Gastrocnemius medialis (tissue), 4 donors: ENCODE results near the gene MAD1L1. TPM values are rescaled to one million over a fixed set of nuclear protein-coding genes. Genes with fewer than 3 reads are reported as not detected.

Experiments
- ATAC-seq, 2 donors: fragments of 150-250 bp; one replicate each; pipeline ENCODE4 v1.9.1; 2016
- DNase-seq, 2 donors: peaks; one replicate each; pipeline ENCODE4 v3.0.0-alpha.2; 2019
- H3K27ac ChIP-seq, 4 donors: fragments of 200-600 bp; sonication (generic); 1 replicate in 1 of 4; 2 replicates in 3 of 4; pipeline ENCODE4 v1.5.1; 2016 to 2018; ENCODE audit warnings: mild to moderate bottlenecking in 2 of 4, moderate library complexity in 1 of 4
- H3K27me3 ChIP-seq, 3 donors: fragments of 200-600 bp; sonication (generic) in 2 of 3; 1 replicate in 1 of 3; 2 replicates in 2 of 3; pipeline versions ENCODE4 v1.5.1 to v1.6.0; 2016 to 2019; ENCODE audit warnings: mild to moderate bottlenecking in 1 of 3, moderate library complexity in 1 of 3
- H3K36me3 ChIP-seq, 2 donors: fragments of 200-600 bp; sonication (generic) in 1 of 2; one replicate each; pipeline ENCODE4 v1.5.1; 2017 to 2018
- H3K4me1 ChIP-seq, 2 donors: fragments of 200-600 bp; sonication (generic) in 1 of 2; one replicate each; pipeline ENCODE4 v1.5.1; 2016 to 2017; ENCODE audit warnings: mild to moderate bottlenecking in 2 of 2
- H3K4me3 ChIP-seq, 4 donors: fragments of 200-600 bp; sonication (generic) in 3 of 4; 1 replicate in 1 of 4; 2 replicates in 3 of 4; pipeline ENCODE4 v1.5.1; 2016 to 2019; ENCODE audit warnings: mild to moderate bottlenecking in 2 of 4
- H3K9me3 ChIP-seq, 3 donors: fragments of 200-600 bp; sonication (generic) in 2 of 3; 1 replicate in 1 of 3; 2 replicates in 2 of 3; pipeline ENCODE4 v1.5.1; 2016 to 2019
- POLR2A ChIP-seq, 2 donors: fragments of 450-650 bp; IDR thresholded peaks; one replicate each; pipeline ENCODE4 v1.6.1; 2017; ENCODE audit warnings: antibody characterized with exemption in 2 of 2, mild to moderate bottlenecking in 2 of 2, moderate library complexity in 2 of 2
- in situ Hi-C, 4 donors: fragments of 200-750 bp; cut with MboI; loops; one replicate each; pipeline versions ENCODE4 v1.15.0 to v1.8.0; 2017; ENCODE audit warnings: low sequenced_read_pairs in 4 of 4
- intact Hi-C: fragments of 100-400 bp; cut with DNase I; formaldehyde crosslinking; loops from one replicate; pipeline ENCODE4 v1.15.1; 2023; ENCODE audit warnings: low total_unique reads
- total RNA-seq, 4 donors: library from RNA; depleted of rRNA; stranded (reverse); fragments of >200 nt; gene quantifications; one replicate each; pipeline versions ENCODE4 v1.1.0 to v1.2.3, GENCODE V29; 2016
- TF ChIP-seq, protein P1 (sequence below), 5 experiments: fragments of 450-650 bp in 3 of 5; fragments of 200-600 bp in 2 of 5; sonication (generic) in 2 of 5; IDR thresholded peaks in 4 of 5; conservative IDR thresholded peaks in 1 of 5; 1 replicate in 4 of 5; 2 replicates in 1 of 5; pipeline ENCODE4 v1.5.1; 2016 to 2019; ENCODE audit warnings: antibody characterized with exemption in 5 of 5, mild to moderate bottlenecking in 3 of 5, moderate library complexity in 3 of 5

Gene MAD1L1
- total RNA-seq, 4 donors from 2014 or later: 19.7 to 32.4 (median 22.7) TPM

DNA sequence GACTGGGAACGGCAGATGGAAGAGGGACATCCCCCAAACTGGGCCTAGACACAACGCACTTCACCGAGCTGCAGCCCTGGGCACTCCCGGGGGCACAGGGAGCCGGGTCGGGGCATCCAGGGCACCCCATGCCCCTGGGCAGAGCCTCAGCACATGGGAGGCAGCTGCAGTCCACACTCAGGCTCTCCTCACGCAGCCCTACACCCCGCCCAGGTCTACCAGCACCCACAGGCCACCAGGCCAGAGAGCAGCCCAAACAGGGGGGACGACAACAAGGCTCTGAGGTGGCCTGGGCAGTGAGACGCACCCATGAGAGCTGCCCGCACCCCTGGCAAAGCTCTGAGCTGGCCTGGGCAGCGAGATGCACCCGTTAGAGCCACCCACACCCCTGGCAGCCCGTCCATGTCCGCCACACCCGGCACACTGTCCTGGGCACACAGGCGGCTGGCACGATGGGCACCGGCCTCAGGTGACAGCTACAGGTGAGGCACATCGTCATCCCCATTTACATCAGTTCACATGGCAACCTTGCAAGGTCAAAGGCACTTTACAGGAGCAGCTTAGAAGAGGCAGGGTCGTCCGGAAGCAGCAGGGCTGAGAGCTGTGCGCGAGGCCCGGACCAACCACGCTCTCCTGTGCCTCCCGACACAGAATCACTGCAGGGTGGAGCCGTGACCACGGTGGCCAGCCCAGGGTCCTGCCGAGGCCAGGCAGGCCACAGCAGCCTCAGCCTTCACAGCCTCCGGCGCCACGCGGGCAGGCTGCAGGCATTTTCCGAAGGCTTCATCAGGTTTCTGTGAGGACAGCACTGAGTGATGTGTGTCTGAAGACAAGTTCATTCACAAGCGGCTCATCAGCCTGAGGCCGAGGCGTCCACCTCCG, 228.6 kb downstream of the MAD1L1 start:
- Histone ChIP-seq H3K4me3 (no peak overlapping the region), H3K4me1 (peaks cover 0 to 10% of the 10 kb centered on the region in 2 donors), H3K9me3 (no peaks in the 10 kb centered on the region), H3K27me3 (no peaks in the 10 kb centered on the region), H3K36me3 (no peaks in the 10 kb centered on the region), H3K27ac (no peak overlapping the region)
- intact Hi-C loops: no loop called here
- TF ChIP-seq, protein P1, sequence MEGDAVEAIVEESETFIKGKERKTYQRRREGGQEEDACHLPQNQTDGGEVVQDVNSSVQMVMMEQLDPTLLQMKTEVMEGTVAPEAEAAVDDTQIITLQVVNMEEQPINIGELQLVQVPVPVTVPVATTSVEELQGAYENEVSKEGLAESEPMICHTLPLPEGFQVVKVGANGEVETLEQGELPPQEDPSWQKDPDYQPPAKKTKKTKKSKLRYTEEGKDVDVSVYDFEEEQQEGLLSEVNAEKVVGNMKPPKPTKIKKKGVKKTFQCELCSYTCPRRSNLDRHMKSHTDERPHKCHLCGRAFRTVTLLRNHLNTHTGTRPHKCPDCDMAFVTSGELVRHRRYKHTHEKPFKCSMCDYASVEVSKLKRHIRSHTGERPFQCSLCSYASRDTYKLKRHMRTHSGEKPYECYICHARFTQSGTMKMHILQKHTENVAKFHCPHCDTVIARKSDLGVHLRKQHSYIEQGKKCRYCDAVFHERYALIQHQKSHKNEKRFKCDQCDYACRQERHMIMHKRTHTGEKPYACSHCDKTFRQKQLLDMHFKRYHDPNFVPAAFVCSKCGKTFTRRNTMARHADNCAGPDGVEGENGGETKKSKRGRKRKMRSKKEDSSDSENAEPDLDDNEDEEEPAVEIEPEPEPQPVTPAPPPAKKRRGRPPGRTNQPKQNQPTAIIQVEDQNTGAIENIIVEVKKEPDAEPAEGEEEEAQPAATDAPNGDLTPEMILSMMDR (IDR thresholded peaks at IDR 0.05 in 4 of 5, conservative IDR thresholded peaks at IDR 0.05 in 1 of 5): no peak
- TF ChIP-seq POLR2A (IDR thresholded peaks at IDR 0.05): no peak
- in situ Hi-C loops: no loop called here
- peak in 1 of 2 donors; percentile 5 for DNase-seq
- ATAC-seq: no peak

DNA sequence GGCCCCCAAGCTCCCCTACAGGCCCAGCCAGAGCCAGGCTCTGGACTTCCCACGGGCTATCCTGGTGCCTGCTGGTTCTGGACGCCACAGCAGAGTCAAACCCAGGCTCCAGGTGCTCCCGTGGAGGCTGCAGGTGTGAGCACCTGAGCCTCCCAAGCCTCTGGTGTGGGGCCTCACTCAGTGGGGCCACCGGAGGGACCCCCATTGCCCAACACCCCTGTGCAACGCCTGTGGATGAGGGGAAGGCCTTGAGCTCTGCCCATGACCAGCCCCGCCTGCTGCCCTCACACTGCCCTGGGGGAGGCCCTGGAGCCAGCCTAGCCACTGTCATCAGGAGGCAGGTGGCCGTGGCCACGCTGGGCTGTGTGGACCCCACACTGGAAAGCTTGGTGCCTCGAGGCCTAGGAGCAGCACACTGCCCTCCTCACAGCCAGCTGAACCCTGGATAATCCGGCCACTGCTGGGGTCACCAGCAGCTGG, 229.3 kb downstream of the MAD1L1 start:
- TF ChIP-seq, protein P1 (IDR thresholded peaks at IDR 0.05 in 4 of 5, conservative IDR thresholded peaks at IDR 0.05 in 1 of 5): no peak
- no peak for TF ChIP-seq POLR2A (IDR thresholded peaks at IDR 0.05)
- Histone ChIP-seq H3K4me3 (no peak overlapping the region), H3K27ac (no peak overlapping the region), H3K27me3 (no peaks in the 10 kb centered on the region), H3K4me1 (peaks cover 0 to 4% of the 10 kb centered on the region in 2 donors), H3K36me3 (no peaks in the 10 kb centered on the region), H3K9me3 (no peaks in the 10 kb centered on the region)
- intact Hi-C loops (no loop called here), in situ Hi-C loops (no loop called here)
- peak in 1 of 2 donors; percentile 6 for DNase-seq
- ATAC-seq: no peak

DNA sequence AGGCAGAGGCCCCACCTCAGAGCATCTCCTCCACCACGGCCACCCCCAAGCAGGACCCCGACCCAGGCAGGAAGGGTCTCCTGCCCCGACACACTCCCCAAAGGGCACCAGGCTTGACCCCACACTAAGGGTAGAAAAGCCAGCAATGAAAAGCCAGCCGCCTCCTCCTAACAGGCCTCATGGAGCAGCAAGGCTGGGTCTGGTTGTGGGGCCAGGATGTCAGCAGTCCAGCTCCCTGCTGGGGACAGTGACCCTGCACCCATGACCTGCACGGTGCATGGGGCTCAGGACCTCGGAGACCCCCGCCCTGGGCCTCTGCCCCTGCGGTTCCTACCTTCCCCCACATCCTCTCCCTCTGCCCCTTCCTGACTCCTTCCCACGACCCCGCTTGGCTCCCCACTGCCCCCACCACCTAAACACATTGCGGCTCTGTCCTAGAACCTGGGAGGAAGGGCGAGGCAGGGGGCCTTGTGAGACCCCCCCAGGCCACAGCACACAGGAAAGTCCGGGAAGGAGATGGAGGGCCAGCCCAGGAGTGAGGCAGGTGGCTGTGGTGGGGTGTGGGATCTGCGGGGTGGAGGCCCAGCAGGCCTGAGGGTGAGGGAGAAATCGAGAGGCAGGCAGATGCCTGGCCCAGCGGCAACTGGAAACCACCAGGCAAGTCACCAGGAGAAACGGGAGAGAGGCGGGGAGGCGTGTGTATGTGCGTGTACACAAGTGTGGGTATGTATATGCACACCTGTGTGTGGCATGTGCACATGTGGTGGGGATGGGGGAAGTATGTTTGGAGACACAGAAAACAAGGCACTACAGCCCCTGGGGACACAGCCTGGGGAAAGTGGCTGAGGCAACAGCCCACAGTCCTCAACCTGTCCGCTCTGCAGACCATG, 229.9 kb downstream of the MAD1L1 start:
- intact Hi-C loops: no loop called here
- Histone ChIP-seq H3K4me3 (no peak overlapping the region), H3K27ac (no peak overlapping the region), H3K27me3 (no peaks in the 10 kb centered on the region), H3K9me3 (no peaks in the 10 kb centered on the region), H3K36me3 (no peaks in the 10 kb centered on the region), H3K4me1 (no peaks in the 10 kb centered on the region)
- TF ChIP-seq, protein P1 (IDR thresholded peaks at IDR 0.05 in 4 of 5, conservative IDR thresholded peaks at IDR 0.05 in 1 of 5): no peak
- no peak for TF ChIP-seq POLR2A (IDR thresholded peaks at IDR 0.05)
- ATAC-seq (no peak), DNase-seq (peak in 1 of 2 donors; percentile 8)
- in situ Hi-C loops: no loop called here

DNA sequence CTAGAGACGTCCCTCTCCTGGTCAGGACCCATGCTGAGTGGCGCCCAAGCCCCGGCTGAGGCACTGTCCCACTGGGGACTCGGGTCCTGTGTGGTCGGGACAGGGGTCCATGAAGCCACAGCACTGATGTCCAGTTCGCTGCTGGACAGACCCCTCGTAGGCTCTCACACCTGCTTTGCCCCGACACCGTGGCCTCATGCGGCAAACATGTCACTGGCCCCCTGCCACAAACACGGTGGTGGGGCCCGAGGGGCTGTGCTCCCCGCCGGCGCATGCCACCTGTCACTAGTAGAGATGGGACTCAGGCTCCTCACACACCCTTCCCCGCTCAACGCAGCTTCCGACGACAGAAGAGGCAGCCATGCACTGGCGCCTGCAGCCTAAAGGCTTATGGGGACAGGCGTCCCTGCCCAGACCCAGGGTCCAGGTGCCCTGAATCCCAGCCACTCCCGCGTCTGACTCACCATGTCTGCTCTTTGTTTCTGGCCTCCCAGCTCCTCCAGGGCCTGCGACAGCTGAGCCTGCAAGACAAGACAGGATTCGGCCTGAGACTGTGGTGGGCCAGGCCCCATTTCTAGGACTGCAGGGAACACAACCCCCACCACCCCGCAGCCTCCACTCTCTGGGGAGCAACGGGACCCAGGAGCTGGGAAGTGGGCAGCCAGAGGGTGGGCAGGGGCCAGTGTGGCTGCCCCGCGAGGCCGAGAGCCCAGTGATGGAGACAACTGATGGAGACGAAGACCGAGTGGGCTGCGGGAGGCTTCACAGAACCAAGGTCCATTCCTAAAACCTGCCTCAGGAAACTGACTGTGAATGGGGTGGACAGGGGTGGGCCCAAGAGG, 230.9 kb downstream of the MAD1L1 start:
- Histone ChIP-seq H3K4me3 (no peak overlapping the region), H3K4me1 (no peaks in the 10 kb centered on the region), H3K36me3 (no peaks in the 10 kb centered on the region), H3K27ac (no peak overlapping the region), H3K9me3 (no peaks in the 10 kb centered on the region), H3K27me3 (no peaks in the 10 kb centered on the region)
- in situ Hi-C loops: no loop called here
- peak in 1 of 2 donors; percentile 7 for DNase-seq
- TF ChIP-seq, protein P1 (IDR thresholded peaks at IDR 0.05 in 4 of 5, conservative IDR thresholded peaks at IDR 0.05 in 1 of 5): no peak
- no peak for TF ChIP-seq POLR2A (IDR thresholded peaks at IDR 0.05)
- intact Hi-C loops: no loop called here
- ATAC-seq: no peak
